GM21528 (cell line): Measurements from ENCODE around the gene POLE4.

Source experiments
- ATAC-seq: cut with Tn5 transposase; IDR thresholded peaks from one replicate; pipeline ENCODE4 v1.9.1; 2021; ENCODE audit warnings: mild to moderate bottlenecking, moderate library complexity; ENCODE audit not compliant: unreplicated experiment, low FRiP score

Gene POLE4

GRCh38 chr2:74958274-74959105 lies at the start of gene POLE4:
TSS of gene POLE4 (plus strand) at chr2:74958643. CDS start at chr2:74958680, 37 bp downstream.
- ATAC-seq, result peak; percentile 93

- ATAC-seq, result no peak
These were observed 49.5 kb upstream of the POLE4 start for GRCh38 chr2:74908748-74909444.

GRCh38 chr2:74910245-74910644 lies 48.2 kb upstream of the POLE4 start:
- no peak for ATAC-seq

- ATAC-seq, result no peak
These were observed 47.4 kb upstream of the POLE4 start for GRCh38 chr2:74911061-74911460.

- no peak for ATAC-seq
These were observed 42.7 kb upstream of the POLE4 start for GRCh38 chr2:74915743-74916142.

GRCh38 chr2:74916394-74916793 lies 42.0 kb upstream of the POLE4 start:
- ATAC-seq, result no peak

- no peak for ATAC-seq
These were observed 40.5 kb upstream of the POLE4 start for GRCh38 chr2:74917702-74918619.

GRCh38 chr2:74919827-74920226 lies 38.6 kb upstream of the POLE4 start:
- peak; percentile 56 for ATAC-seq

- no peak for ATAC-seq
These were observed 37.2 kb upstream of the POLE4 start for GRCh38 chr2:74921236-74921736.

GRCh38 chr2:74922592-74923227 lies 35.7 kb upstream of the POLE4 start:
- no peak for ATAC-seq

- no peak for ATAC-seq
These were observed 33.8 kb upstream of the POLE4 start for GRCh38 chr2:74924463-74925265.

GRCh38 chr2:74925361-74925786 lies 33.1 kb upstream of the POLE4 start:
- ATAC-seq, result no peak

GRCh38 chr2:74927621-74928020 lies 30.8 kb upstream of the POLE4 start:
- ATAC-seq, result no peak

- no peak for ATAC-seq
These were observed 27.5 kb upstream of the POLE4 start for GRCh38 chr2:74930811-74931486.

- ATAC-seq, result no peak
These were observed 26.5 kb upstream of the POLE4 start for GRCh38 chr2:74931940-74932339.

GRCh38 chr2:74935975-74936391 lies 22.5 kb upstream of the POLE4 start:
- no peak for ATAC-seq

GRCh38 chr2:74937221-74937880 lies 21.1 kb upstream of the POLE4 start:
- ATAC-seq, result no peak

- ATAC-seq, result no peak
These were observed 20.2 kb upstream of the POLE4 start for GRCh38 chr2:74938264-74938663.
